ENCODE data around the gene EPHB1.

- TF ChIP-seq CTCF (IDR thresholded peaks at IDR 0.05; ENCODE audit: extremely low read depth in 1 of 2, insufficient read depth in 1 of 2, low read depth in 1 of 2, low read length in 2 of 2) (no peak), POLR2AphosphoS5 (IDR thresholded peaks at IDR 0.05; ENCODE audit: insufficient read depth, low read depth, low read length) (no peak), JUN (IDR thresholded peaks at IDR 0.05; ENCODE audit: borderline replicate concordance, insufficient read depth, insufficient read length, low read depth) (no peak), POLR2A (IDR thresholded peaks at IDR 0.05; ENCODE audit: low read depth, low read length) (no peak), EZH2 (IDR thresholded peaks at IDR 0.05; ENCODE audit: borderline replicate concordance, low read depth, low read length, severe bottlenecking) (no peak), MYC (IDR thresholded peaks at IDR 0.05; ENCODE audit: low read depth, low read length) (no peak), MAX (IDR thresholded peaks at IDR 0.05; ENCODE audit: insufficient read depth, insufficient read length) (no peak)
These were observed 366.4 kb downstream of the EPHB1 start for GRCh38 chr3:135161425-135161824.
